GM18858 (cell line): ENCODE measurements around the gene GLYAT.
"Not testable (repeated sequence)": the region's sequence is repeated elsewhere in the genome, so short reads cannot be mapped to it uniquely, and the experiment has no call there.

Experiments
- ATAC-seq: cut with Tn5 transposase; IDR thresholded peaks from one replicate; pipeline ENCODE4 v1.9.1; 2021; ENCODE audit not compliant: unreplicated experiment

GLYAT gene

GRCh38 chr11:58744988-58745704 is 13.4 kb upstream of the GLYAT start:
- no peak for ATAC-seq

GRCh38 chr11:58742981-58743880 is 11.5 kb upstream of the GLYAT start:
- no peak for ATAC-seq

- no peak for ATAC-seq
These were observed 10.4 kb upstream of the GLYAT start for GRCh38 chr11:58742140-58742539.

GRCh38 chr11:58741127-58741526 is 9.4 kb upstream of the GLYAT start:
- ATAC-seq = no peak

GRCh38 chr11:58740447-58740846 is 8.7 kb upstream of the GLYAT start:
- no peak for ATAC-seq

GRCh38 chr11:58739725-58740430 is 8.1 kb upstream of the GLYAT start:
- ATAC-seq = no peak

- no peak for ATAC-seq
These were observed 3.1 kb upstream of the GLYAT start for GRCh38 chr11:58734681-58735490.

GRCh38 chr11:58730507-58731089 is 1.1 kb downstream of the GLYAT start:
- ATAC-seq = no peak

- no peak for ATAC-seq
These were observed 4.3 kb downstream of the GLYAT start for GRCh38 chr11:58727415-58727797.

- no peak for ATAC-seq
These were observed 4.9 kb downstream of the GLYAT start for GRCh38 chr11:58726737-58727414.

- no peak for ATAC-seq
These were observed 12.2 kb downstream of the GLYAT start for GRCh38 chr11:58719406-58720117.

- ATAC-seq = no peak
These were observed 19.2 kb downstream of the GLYAT start for GRCh38 chr11:58712531-58712930.

- no peak for ATAC-seq
These were observed 19.9 kb downstream of the GLYAT start for GRCh38 chr11:58711832-58712231.

GRCh38 chr11:58707767-58708166 is 24.0 kb downstream of the GLYAT start:
- ATAC-seq = no peak

- not testable (repeated sequence) for ATAC-seq
These were observed 34.9 kb downstream of the GLYAT start for GRCh38 chr11:58696825-58697224.

- no peak for ATAC-seq
These were observed 38.7 kb downstream of the GLYAT start for GRCh38 chr11:58693026-58693425.

GRCh38 chr11:58691675-58692074 is 40.1 kb downstream of the GLYAT start:
- no peak for ATAC-seq

- ATAC-seq = no peak
These were observed 42.8 kb downstream of the GLYAT start for GRCh38 chr11:58688789-58689503.
